CD4-positive, alpha-beta T cell treated with Interleukin-6 at 100 ng/mL for 8 hours (primary cell): ENCODE results near the gene AQP12B.

Experiments used
- DNase-seq: peaks from one replicate; pipeline ENCODE4 v3.0.0-alpha.2; 2020; ENCODE audit warnings: mixed read lengths, low spot score

Gene AQP12B

GRCh38 chr2:240632306-240632721 is 50.4 kb downstream of the AQP12B start:
- DNase-seq: no peak

- no peak for DNase-seq
Measured at GRCh38 chr2:240631548-240632305, 51.0 kb downstream of the AQP12B start.

- DNase-seq: no peak
Measured at GRCh38 chr2:240630771-240631547, 51.7 kb downstream of the AQP12B start.

GRCh38 chr2:240629968-240630770 is 52.5 kb downstream of the AQP12B start:
- no peak for DNase-seq

- no peak for DNase-seq
Measured at GRCh38 chr2:240629619-240629967, 53.1 kb downstream of the AQP12B start.

GRCh38 chr2:240628808-240629618 is 53.7 kb downstream of the AQP12B start:
- no peak for DNase-seq

- no peak for DNase-seq
Measured at GRCh38 chr2:240628507-240628807, 54.2 kb downstream of the AQP12B start.

- DNase-seq: no peak
Measured at GRCh38 chr2:240627736-240628506, 54.8 kb downstream of the AQP12B start.

GRCh38 chr2:240626531-240627300 is 56.0 kb downstream of the AQP12B start:
- DNase-seq: peak; percentile 32
